Measurements from ENCODE around the gene TCF15. TPM values are rescaled to one million over a fixed set of nuclear protein-coding genes. Genes with fewer than 3 reads are reported as not detected.

The TCF15 gene
- total and polyA plus RNA-seq, 2 of the 13 experiments (the other 11 are each of a cell fraction or from before 2014, with no cell fraction given) = not detected

DNA sequence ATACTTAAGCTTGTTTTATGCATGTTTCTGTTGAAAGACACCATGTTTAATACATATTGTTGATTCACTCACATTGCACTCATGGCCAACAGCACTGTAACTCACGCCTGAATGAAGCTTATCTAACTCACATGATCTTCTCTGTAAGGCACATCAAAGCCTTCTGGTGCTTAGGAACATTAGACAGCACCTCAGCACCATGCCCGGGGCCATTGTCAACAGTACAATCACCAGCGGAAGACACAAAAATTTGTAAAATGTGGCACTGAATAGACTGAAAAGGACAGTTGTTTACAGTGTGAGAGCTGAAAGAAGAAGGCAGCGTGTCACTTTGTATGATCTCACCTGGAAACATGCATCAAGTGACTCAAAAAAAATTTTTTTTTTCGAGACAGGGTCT lies 8.9 kb upstream of the TCF15 start (continued):
- TF ChIP-seq ETV5 (CRISPR knock-in tag; IDR thresholded peaks at IDR 0.05; ENCODE audit: borderline replicate concordance) = no peak
- TF ChIP-seq GATA4 (IDR thresholded peaks at IDR 0.05; ENCODE audit: borderline replicate concordance, low read depth) = peak; percentile 34; the same call in 1 of the 2 replicates
- no peak for TF ChIP-seq ZNF562 (CRISPR knock-in tag; IDR thresholded peaks at IDR 0.05; ENCODE audit: borderline replicate concordance)
- peak; percentile 81; the same call in 1 of the 2 replicates for TF ChIP-seq SOX5 (CRISPR knock-in tag; IDR thresholded peaks at IDR 0.05; ENCODE audit: borderline replicate concordance)
- TF ChIP-seq, protein P1, sequence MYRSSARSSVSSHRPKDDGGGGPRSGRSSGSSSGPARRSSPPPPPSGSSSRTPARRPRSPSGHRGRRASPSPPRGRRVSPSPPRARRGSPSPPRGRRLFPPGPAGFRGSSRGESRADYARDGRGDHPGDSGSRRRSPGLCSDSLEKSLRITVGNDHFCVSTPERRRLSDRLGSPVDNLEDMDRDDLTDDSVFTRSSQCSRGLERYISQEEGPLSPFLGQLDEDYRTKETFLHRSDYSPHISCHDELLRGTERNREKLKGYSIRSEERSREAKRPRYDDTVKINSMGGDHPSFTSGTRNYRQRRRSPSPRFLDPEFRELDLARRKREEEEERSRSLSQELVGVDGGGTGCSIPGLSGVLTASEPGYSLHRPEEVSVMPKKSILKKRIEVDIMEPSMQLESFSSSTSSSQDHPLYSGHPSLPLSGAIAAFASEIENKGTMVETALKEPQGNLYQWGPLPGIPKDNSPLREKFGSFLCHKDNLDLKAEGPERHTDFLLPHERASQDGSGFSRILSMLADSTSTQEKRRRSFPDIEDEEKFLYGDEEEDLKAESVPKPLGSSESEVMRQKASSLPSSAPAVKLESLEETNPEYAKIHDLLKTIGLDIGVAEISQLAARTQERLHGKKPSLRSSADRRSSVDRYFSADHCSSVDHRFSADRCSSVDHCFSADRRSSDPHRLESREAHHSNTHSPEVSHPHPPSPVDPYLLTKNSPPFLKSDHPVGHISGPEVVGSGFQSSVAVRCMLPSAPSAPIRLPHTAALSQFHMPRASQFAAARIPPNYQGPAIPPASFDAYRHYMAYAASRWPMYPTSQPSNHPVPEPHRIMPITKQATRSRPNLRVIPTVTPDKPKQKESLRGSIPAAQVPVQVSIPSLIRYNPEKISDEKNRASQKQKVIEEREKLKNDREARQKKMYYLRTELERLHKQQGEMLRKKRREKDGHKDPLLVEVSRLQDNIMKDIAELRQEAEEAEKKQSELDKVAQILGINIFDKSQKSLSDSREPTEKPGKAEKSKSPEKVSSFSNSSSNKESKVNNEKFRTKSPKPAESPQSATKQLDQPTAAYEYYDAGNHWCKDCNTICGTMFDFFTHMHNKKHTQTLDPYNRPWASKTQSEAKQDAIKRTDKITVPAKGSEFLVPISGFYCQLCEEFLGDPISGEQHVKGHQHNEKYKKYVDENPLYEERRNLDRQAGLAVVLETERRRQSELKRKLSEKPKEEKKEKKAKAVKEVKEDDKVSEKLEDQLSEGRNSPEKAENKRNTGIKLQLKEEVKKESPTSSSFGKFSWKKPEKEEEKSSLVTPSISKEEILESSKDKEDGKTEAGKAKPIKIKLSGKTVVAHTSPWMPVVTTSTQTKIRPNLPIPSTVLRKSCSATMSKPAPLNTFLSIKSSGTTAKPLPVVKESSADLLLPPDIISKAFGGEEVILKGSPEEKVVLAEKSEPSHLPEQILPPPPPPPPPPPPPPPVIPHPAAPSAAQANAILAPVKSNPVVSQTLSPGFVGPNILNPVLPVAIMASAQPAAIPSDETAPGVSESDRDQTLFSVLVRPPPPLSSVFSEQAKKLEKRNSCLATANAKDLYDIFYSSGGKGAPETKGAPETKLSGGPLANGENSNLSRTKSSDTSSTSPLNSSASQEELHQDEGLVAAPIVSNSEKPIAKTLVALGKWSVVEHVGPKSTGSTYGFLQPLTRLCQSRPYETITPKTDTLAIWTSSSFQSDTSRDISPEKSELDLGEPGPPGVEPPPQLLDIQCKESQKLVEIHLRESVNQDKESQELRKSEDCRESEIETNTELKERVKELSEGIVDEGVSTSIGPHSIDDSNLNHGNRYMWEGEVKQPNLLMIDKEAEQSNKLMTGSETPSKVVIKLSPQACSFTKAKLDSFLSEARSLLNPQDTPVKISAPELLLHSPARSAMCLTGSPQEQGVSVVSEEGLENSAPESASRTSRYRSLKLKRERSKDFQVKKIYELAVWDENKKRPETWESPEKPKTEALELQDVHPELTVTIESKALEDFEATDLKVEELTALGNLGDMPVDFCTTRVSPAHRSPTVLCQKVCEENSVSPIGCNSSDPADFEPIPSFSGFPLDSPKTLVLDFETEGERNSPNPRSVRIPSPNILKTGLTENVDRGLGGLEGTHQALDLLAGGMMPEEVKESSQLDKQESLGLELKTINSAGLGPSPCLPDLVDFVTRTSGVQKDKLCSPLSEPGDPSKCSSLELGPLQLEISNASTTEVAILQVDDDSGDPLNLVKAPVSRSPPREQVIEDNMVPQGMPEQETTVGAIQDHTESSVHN (CRISPR knock-in tag; IDR thresholded peaks at IDR 0.05) = no peak
- no peak for TF ChIP-seq AGO2 (optimal IDR thresholded peaks at IDR 0.05; ENCODE audit: low read depth, low read length)
- no peak for TF ChIP-seq NRL (CRISPR knock-in tag; IDR thresholded peaks at IDR 0.05; ENCODE audit: borderline replicate concordance)
- no peak for TF ChIP-seq ZNF350 (CRISPR knock-in tag; IDR thresholded peaks at IDR 0.05; ENCODE audit: borderline replicate concordance, low read depth)
- peak; percentile 39; the same call in 1 of the 2 replicates for TF ChIP-seq TBX2 (CRISPR knock-in tag; IDR thresholded peaks at IDR 0.05; ENCODE audit: borderline replicate concordance)
- TF ChIP-seq ZNF256 (CRISPR knock-in tag; conservative IDR thresholded peaks at IDR 0.05) = no peak
- TF ChIP-seq IKZF1 (IDR thresholded peaks at IDR 0.05) = no peak
- TF ChIP-seq, protein P2, sequence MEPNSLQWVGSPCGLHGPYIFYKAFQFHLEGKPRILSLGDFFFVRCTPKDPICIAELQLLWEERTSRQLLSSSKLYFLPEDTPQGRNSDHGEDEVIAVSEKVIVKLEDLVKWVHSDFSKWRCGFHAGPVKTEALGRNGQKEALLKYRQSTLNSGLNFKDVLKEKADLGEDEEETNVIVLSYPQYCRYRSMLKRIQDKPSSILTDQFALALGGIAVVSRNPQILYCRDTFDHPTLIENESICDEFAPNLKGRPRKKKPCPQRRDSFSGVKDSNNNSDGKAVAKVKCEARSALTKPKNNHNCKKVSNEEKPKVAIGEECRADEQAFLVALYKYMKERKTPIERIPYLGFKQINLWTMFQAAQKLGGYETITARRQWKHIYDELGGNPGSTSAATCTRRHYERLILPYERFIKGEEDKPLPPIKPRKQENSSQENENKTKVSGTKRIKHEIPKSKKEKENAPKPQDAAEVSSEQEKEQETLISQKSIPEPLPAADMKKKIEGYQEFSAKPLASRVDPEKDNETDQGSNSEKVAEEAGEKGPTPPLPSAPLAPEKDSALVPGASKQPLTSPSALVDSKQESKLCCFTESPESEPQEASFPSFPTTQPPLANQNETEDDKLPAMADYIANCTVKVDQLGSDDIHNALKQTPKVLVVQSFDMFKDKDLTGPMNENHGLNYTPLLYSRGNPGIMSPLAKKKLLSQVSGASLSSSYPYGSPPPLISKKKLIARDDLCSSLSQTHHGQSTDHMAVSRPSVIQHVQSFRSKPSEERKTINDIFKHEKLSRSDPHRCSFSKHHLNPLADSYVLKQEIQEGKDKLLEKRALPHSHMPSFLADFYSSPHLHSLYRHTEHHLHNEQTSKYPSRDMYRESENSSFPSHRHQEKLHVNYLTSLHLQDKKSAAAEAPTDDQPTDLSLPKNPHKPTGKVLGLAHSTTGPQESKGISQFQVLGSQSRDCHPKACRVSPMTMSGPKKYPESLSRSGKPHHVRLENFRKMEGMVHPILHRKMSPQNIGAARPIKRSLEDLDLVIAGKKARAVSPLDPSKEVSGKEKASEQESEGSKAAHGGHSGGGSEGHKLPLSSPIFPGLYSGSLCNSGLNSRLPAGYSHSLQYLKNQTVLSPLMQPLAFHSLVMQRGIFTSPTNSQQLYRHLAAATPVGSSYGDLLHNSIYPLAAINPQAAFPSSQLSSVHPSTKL (CRISPR knock-in tag; IDR thresholded peaks at IDR 0.05) = 0 out of 2 replicates have a peak, but pooled peaks have one; percentile 31
- no peak for TF ChIP-seq PHF20 (CRISPR knock-in tag; IDR thresholded peaks at IDR 0.05)
- TF ChIP-seq SATB2 (CRISPR knock-in tag; IDR thresholded peaks at IDR 0.05) = no peak
- peak; percentile 74; the same call in 1 of the 2 replicates for TF ChIP-seq TBX3 (IDR thresholded peaks at IDR 0.05; ENCODE audit: borderline replicate concordance)
- TF ChIP-seq, protein P3, sequence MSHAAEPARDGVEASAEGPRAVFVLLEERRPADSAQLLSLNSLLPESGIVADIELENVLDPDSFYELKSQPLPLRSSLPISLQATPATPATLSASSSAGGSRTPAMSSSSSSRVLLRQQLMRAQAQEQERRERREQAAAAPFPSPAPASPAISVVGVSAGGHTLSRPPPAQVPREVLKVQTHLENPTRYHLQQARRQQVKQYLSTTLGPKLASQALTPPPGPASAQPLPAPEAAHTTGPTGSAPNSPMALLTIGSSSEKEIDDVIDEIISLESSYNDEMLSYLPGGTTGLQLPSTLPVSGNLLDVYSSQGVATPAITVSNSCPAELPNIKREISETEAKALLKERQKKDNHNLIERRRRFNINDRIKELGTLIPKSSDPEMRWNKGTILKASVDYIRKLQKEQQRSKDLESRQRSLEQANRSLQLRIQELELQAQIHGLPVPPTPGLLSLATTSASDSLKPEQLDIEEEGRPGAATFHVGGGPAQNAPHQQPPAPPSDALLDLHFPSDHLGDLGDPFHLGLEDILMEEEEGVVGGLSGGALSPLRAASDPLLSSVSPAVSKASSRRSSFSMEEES (CRISPR knock-in tag; IDR thresholded peaks at IDR 0.05) = peak; percentile 53; the same call in 1 of the 2 replicates
- TF ChIP-seq ZNF713 (CRISPR knock-in tag; IDR thresholded peaks at IDR 0.05) = no peak

Data from HepG2 (cell line).